ENCODE results near the gene PDK4. TPM values are rescaled to one million over a fixed set of nuclear protein-coding genes. Genes with fewer than 3 reads are reported as not detected.
"Not testable (repeated sequence)": the region's sequence is repeated elsewhere in the genome, so short reads cannot be mapped to it uniquely, and the experiment has no call there.

The PDK4 gene
- total RNA-seq, 2 experiments from 2014 or later = not detected

DNA sequence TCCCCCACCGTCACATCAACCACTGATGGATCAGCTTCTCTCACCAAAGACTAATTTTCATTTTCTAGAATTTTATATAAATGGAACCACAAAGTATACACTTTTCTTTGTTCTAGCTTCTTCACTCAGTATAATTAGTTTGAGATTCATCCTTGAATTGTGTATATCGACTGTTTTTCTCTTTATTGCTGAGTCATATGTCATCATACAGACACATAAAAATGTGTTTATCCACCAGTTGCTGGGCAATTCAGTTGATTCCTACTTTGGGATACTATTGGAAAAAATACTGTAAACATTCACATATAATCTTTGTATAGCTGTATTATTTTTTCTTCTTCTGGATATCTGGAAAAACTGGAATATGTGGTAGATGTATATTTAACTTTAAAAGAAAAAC, 26.6 kb downstream of the PDK4 start:
- intact Hi-C loops (cut with micrococcal nuclease) = no loop called here
- H3K27ac Mint-ChIP-seq = no peak overlapping the region
- ChIA-PET CTCF (no interaction called here), POLR2A (no interaction called here)
- H3K4me1 Mint-ChIP-seq (ENCODE audit: low read depth) = no peaks in the 10 kb centered on the region
- H3K27me3 Mint-ChIP-seq = no peaks in the 10 kb centered on the region
- no peak for ATAC-seq
- TF ChIP-seq, protein P1, sequence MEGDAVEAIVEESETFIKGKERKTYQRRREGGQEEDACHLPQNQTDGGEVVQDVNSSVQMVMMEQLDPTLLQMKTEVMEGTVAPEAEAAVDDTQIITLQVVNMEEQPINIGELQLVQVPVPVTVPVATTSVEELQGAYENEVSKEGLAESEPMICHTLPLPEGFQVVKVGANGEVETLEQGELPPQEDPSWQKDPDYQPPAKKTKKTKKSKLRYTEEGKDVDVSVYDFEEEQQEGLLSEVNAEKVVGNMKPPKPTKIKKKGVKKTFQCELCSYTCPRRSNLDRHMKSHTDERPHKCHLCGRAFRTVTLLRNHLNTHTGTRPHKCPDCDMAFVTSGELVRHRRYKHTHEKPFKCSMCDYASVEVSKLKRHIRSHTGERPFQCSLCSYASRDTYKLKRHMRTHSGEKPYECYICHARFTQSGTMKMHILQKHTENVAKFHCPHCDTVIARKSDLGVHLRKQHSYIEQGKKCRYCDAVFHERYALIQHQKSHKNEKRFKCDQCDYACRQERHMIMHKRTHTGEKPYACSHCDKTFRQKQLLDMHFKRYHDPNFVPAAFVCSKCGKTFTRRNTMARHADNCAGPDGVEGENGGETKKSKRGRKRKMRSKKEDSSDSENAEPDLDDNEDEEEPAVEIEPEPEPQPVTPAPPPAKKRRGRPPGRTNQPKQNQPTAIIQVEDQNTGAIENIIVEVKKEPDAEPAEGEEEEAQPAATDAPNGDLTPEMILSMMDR (IDR thresholded peaks at IDR 0.05) = no peak
- no peaks in the 10 kb centered on the region for H3K9me3 Mint-ChIP-seq
- H3K36me3 Mint-ChIP-seq (ENCODE audit: low read depth) = no peaks in the 10 kb centered on the region
- H3K4me3 Mint-ChIP-seq = no peak overlapping the region
- no peak for DNase-seq

- intact Hi-C loops (cut with micrococcal nuclease) = no loop called here
- ChIA-PET CTCF (no interaction called here), POLR2A (no interaction called here)
- Mint-ChIP-seq H3K27me3 (no peaks in the 10 kb centered on the region), H3K4me3 (no peak overlapping the region), H3K27ac (no peak overlapping the region), H3K4me1 (ENCODE audit: low read depth) (no peaks in the 10 kb centered on the region), H3K36me3 (ENCODE audit: low read depth) (no peaks in the 10 kb centered on the region), H3K9me3 (no peaks in the 10 kb centered on the region)
- ATAC-seq = no peak
- no peak for DNase-seq
- TF ChIP-seq, protein P1 (IDR thresholded peaks at IDR 0.05) = no peak
Measured at GRCh38 chr7:95560674-95561073, 35.6 kb downstream of the PDK4 start.

- no peak overlapping the region for H3K4me3 Mint-ChIP-seq
- intact Hi-C loops (cut with micrococcal nuclease) = no loop called here
- ATAC-seq (no peak), DNase-seq (no peak)
- CTCF ChIA-PET = no interaction called here
- POLR2A ChIA-PET = no interaction called here
- TF ChIP-seq, protein P1 (IDR thresholded peaks at IDR 0.05) = no peak
- no peaks in the 10 kb centered on the region for H3K4me1 Mint-ChIP-seq (ENCODE audit: low read depth)
- H3K27me3 Mint-ChIP-seq = peaks cover 2% of the 10 kb centered on the region
- H3K27ac Mint-ChIP-seq = no peak overlapping the region
- H3K36me3 Mint-ChIP-seq (ENCODE audit: low read depth) = no peaks in the 10 kb centered on the region
- H3K9me3 Mint-ChIP-seq = no peaks in the 10 kb centered on the region
Measured at GRCh38 chr7:95558864-95559263, 37.5 kb downstream of the PDK4 start.

DNA sequence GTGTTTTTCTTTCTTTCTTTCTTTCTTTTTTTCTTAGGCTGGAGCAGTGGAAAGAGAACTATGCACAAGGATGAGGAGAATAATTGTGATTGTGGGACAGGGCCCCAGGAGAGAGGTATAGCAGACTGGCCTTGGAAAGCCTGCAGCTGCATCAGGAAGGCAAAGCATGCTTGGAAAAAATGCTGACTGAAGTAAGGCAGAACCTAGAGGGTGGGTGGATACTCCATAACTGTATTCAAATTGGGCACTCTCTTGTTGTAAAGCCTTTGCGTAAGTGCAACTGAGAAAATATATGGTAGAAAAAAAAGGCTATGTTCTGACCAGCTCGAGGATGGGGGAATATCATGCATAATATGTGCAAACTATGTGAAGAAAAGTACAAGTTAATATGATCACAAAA, 39.5 kb downstream of the PDK4 start:
- no peak for ATAC-seq
- Mint-ChIP-seq H3K36me3 (ENCODE audit: low read depth) (no peaks in the 10 kb centered on the region), H3K4me1 (ENCODE audit: low read depth) (no peaks in the 10 kb centered on the region), H3K27ac (no peak overlapping the region), H3K9me3 (no peaks in the 10 kb centered on the region), H3K27me3 (peaks cover 4% of the 10 kb centered on the region), H3K4me3 (no peak overlapping the region)
- POLR2A ChIA-PET = no interaction called here
- CTCF ChIA-PET = interaction anchor here (0.5 kb wide), 1 partner anchor 12 kb away, joined by 3 read pairs; no protein-coding TSS in a partner anchor
- TF ChIP-seq, protein P1 (IDR thresholded peaks at IDR 0.05) = no peak
- intact Hi-C loops (cut with micrococcal nuclease) = no loop called here
- DNase-seq = no peak

- Mint-ChIP-seq H3K9me3 (no peaks in the 10 kb centered on the region), H3K27ac (no peak overlapping the region), H3K27me3 (peaks cover 4% of the 10 kb centered on the region), H3K4me1 (ENCODE audit: low read depth) (no peaks in the 10 kb centered on the region), H3K36me3 (ENCODE audit: low read depth) (no peaks in the 10 kb centered on the region), H3K4me3 (no peak overlapping the region)
- intact Hi-C loops (cut with micrococcal nuclease) = no loop called here
- CTCF ChIA-PET = no interaction called here
- DNase-seq (no peak), ATAC-seq (no peak)
- POLR2A ChIA-PET = no interaction called here
- TF ChIP-seq, protein P1 (IDR thresholded peaks at IDR 0.05) = no peak
Measured at GRCh38 chr7:95553939-95554338, 42.4 kb downstream of the PDK4 start.

DNA sequence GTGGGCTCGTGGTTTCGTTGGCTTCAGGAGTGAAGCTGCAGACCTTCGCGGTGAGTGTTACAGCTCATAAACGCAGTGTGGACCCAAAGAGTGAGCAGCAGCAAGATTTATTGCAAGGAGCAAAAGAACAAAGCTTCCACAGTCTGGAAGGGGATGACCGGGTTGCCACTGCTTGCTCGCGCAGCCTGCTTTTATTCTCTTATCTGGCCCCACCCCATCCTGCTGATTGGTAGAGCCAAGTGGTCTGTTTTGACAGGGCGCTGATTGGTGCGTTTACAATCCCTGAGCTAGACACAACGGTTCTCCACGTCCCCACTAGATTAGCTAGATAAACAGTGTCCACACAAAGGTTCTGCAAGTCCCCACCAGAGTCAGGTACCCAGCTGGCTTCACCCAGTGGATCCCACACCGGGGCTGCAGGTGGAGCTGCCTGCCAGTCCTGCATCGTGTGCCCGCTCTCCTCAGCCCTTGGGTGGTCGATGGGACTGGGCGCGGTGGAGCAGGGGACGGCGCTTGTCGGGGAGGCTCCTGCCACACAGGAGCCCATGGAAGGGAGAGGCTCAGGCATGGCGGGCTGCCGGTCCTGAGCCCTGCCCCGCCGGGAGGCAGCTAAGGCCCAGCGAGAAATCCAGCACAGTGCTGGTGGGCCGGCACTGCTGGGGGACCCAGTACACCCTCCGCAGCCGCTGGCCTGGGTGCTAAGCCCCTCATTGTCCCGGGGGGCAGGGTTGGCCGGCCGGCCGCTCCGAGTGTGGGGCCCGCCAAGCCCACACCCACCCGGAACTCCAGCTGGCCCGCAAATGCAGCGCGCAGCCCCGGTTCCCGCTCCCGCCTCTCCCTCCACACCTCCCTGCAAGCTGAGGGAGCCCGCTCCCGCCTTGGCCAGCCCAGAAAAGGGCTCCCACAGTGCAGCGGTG, 44.0 kb downstream of the PDK4 start:
- intact Hi-C loops (cut with micrococcal nuclease); ATAC-seq; H3K27me3 Mint-ChIP-seq; DNase-seq; POLR2A ChIA-PET; H3K9me3 Mint-ChIP-seq; H3K4me3 Mint-ChIP-seq; H3K36me3 Mint-ChIP-seq (ENCODE audit: low read depth); H3K4me1 Mint-ChIP-seq (ENCODE audit: low read depth); H3K27ac Mint-ChIP-seq: not testable (repeated sequence)
- CTCF ChIA-PET = interaction anchor here (1.1 kb wide), 1 partner anchor 16 kb away, joined by 3 read pairs; no protein-coding TSS in a partner anchor

Data from activated CD8-positive, alpha-beta T cell treated with anti-CD3 and anti-CD28 coated beads for 36 hours (primary cell).